ENCODE results near the gene PDLIM1. TPM values are rescaled to one million over a fixed set of nuclear protein-coding genes. Genes with fewer than 3 reads are reported as not detected.

The PDLIM1 gene
- total and polyA plus RNA-seq, 2 of the 13 experiments (the other 11 are each of a cell fraction or from before 2014, with no cell fraction given) = 119 to 123 TPM

GRCh38 chr10:95312986-95313495 is 22.2 kb upstream of the PDLIM1 start:
- no peak for DNase-seq (ENCODE audit: low spot score)
- Histone ChIP-seq H3K79me2 (ENCODE audit: insufficient read depth, low read length) (no peaks in the 10 kb centered on the region), H4K20me1 (ENCODE audit: insufficient read depth, low read length) (no peaks in the 10 kb centered on the region), H3K9me3 (ENCODE audit: low read length) (no peaks in the 10 kb centered on the region), H3K36me3 (replicated peaks in 1 of 2; ENCODE audit: control insufficient read depth in 1 of 2, insufficient read depth in 2 of 2, low read length in 2 of 2) (peaks cover 10 to 29% of the 10 kb centered on the region in 2 experiments), H3K27ac (ENCODE audit: extremely low read length, insufficient read depth, low read length) (no peak overlapping the region), H3K9ac (ENCODE audit: insufficient read depth, low read depth, low read length) (no peak overlapping the region), H2AFZ (ENCODE audit: low read length) (no peak overlapping the region), H3K27me3 (ENCODE audit: control insufficient read depth in 1 of 2, insufficient read depth in 2 of 2, low read length in 2 of 2) (no peaks in the 10 kb centered on the region), H3K4me1 (ENCODE audit: insufficient read depth, low read length) (peaks cover 37% of the 10 kb centered on the region), H3K4me2 (ENCODE audit: low read depth, low read length) (no peak overlapping the region), H3K4me3 (replicated peaks in 1 of 3; ENCODE audit: insufficient read depth in 1 of 3, low read depth in 2 of 3, low read length in 3 of 3) (no peak overlapping the region)
- in situ Hi-C loops (cut with HindIII; ENCODE audit: extremely low pct_ligation_motif_present, low pct_unique_long_range_greater_than_20kb) (no loop called here), intact Hi-C loops (cut with micrococcal nuclease; ENCODE audit: unreplicated experiment) (no loop called here)
- TF ChIP-seq FIP1L1 (IDR thresholded peaks at IDR 0.05; ENCODE audit: borderline replicate concordance, insufficient read depth, low read depth, low read length) (no peak), ZNF547 (CRISPR knock-in tag; IDR thresholded peaks at IDR 0.05) (no peak)
- WGBS (ENCODE audit: low lambda C conversion rate) = 100% methylated on average over 1 of the region's 1 CpG
- POLR2A ChIA-PET = no interaction called here
- ATAC-seq = no peak
- no TSS peak for BruUV-seq (replicated peaks)
- CTCF ChIA-PET (ENCODE audit: low intra/inter-chr PET ratio, low total read pairs) = no interaction called here
- FAIRE-seq = no peak

- Histone ChIP-seq H3K9ac (ENCODE audit: insufficient read depth, low read depth, low read length) (no peak overlapping the region), H3K27ac (ENCODE audit: extremely low read length, insufficient read depth, low read length) (no peak overlapping the region), H2AFZ (ENCODE audit: low read length) (no peak overlapping the region), H4K20me1 (ENCODE audit: insufficient read depth, low read length) (no peaks in the 10 kb centered on the region), H3K9me3 (ENCODE audit: low read length) (no peaks in the 10 kb centered on the region), H3K27me3 (ENCODE audit: control insufficient read depth in 1 of 2, insufficient read depth in 2 of 2, low read length in 2 of 2) (no peaks in the 10 kb centered on the region), H3K36me3 (replicated peaks in 1 of 2; ENCODE audit: control insufficient read depth in 1 of 2, insufficient read depth in 2 of 2, low read length in 2 of 2) (peaks cover 10 to 27% of the 10 kb centered on the region in 2 experiments), H3K79me2 (ENCODE audit: insufficient read depth, low read length) (no peaks in the 10 kb centered on the region), H3K4me2 (ENCODE audit: low read depth, low read length) (no peak overlapping the region), H3K4me3 (replicated peaks in 1 of 3; ENCODE audit: insufficient read depth in 1 of 3, low read depth in 2 of 3, low read length in 3 of 3) (no peak overlapping the region), H3K4me1 (ENCODE audit: insufficient read depth, low read length) (peaks cover 45% of the 10 kb centered on the region)
- CTCF ChIA-PET (ENCODE audit: low intra/inter-chr PET ratio, low total read pairs) = no interaction called here
- DNase-seq (ENCODE audit: low spot score) (no peak), ATAC-seq (no peak), FAIRE-seq (no peak)
- no TSS peak for BruUV-seq (replicated peaks)
- in situ Hi-C loops (cut with HindIII; ENCODE audit: extremely low pct_ligation_motif_present, low pct_unique_long_range_greater_than_20kb) (no loop called here), intact Hi-C loops (cut with micrococcal nuclease; ENCODE audit: unreplicated experiment) (no loop called here)
- 96% methylated on average over 6 of the region's 6 CpGs for WGBS (ENCODE audit: low lambda C conversion rate)
- POLR2A ChIA-PET = no interaction called here
- TF ChIP-seq ZNF761 (CRISPR knock-in tag; conservative IDR thresholded peaks at IDR 0.05) = no peak
- no peak for TF ChIP-seq NFE2L2 (IDR thresholded peaks at IDR 0.05; ENCODE audit: low read length)
- no peak for TF ChIP-seq ZNF570 (CRISPR knock-in tag; IDR thresholded peaks at IDR 0.05; ENCODE audit: borderline replicate concordance)
- TF ChIP-seq ATAD3A (CRISPR knock-in tag; IDR thresholded peaks at IDR 0.05) = no peak
- TF ChIP-seq NBN (conservative IDR thresholded peaks at IDR 0.05) = no peak
- TF ChIP-seq RNF219 (CRISPR knock-in tag; IDR thresholded peaks at IDR 0.05) = no peak
- TF ChIP-seq MEIS1 (CRISPR knock-in tag; IDR thresholded peaks at IDR 0.05; ENCODE audit: borderline replicate concordance) = no peak
- no peak for TF ChIP-seq FOXP1 (IDR thresholded peaks at IDR 0.05)
- TF ChIP-seq FOXP1 (CRISPR knock-in tag; IDR thresholded peaks at IDR 0.05) = no peak
- no peak for TF ChIP-seq ZNF263 (CRISPR knock-in tag; IDR thresholded peaks at IDR 0.05)
- TF ChIP-seq HNRNPL (IDR thresholded peaks at IDR 0.05; ENCODE audit: low read depth, low read length) = no peak
- no peak for TF ChIP-seq E2F1 (CRISPR knock-in tag; IDR thresholded peaks at IDR 0.05)
- no peak for TF ChIP-seq RFX5 (IDR thresholded peaks at IDR 0.05; ENCODE audit: low read depth, low read length)
- no peak for TF ChIP-seq MAX (IDR thresholded peaks at IDR 0.05)
- no peak for TF ChIP-seq ZNF496 (CRISPR knock-in tag; IDR thresholded peaks at IDR 0.05; ENCODE audit: insufficient replicate concordance)
- no peak for TF ChIP-seq NFATC3 (CRISPR knock-in tag; IDR thresholded peaks at IDR 0.05)
- TF ChIP-seq ZNF563 (CRISPR knock-in tag; IDR thresholded peaks at IDR 0.05) = no peak
These were observed 21.5 kb upstream of the PDLIM1 start for GRCh38 chr10:95312257-95312656.
